Brain microvascular endothelial cell (primary cell): Measurements from ENCODE around the gene ENOX1.
A peak's percentile ranks its signal among the peaks of the same experiment; 100 is the strongest.

Experiments used
- DNase-seq: peaks from one replicate; pipeline ENCODE4 v3.0.0-alpha.2; 2020
- H3K27ac ChIP-seq: fragments of 250-450 bp; sonication (Bioruptor Pico); 2 replicates; pipeline ENCODE4 v1.5.1; 2020; ENCODE audit warnings: mild to moderate bottlenecking, moderate library complexity
- H3K27me3 ChIP-seq: fragments of 250-450 bp; sonication (Bioruptor Pico); replicated peaks from 2 replicates; pipeline ENCODE4 v1.5.1; 2020; ENCODE audit warnings: mild to moderate bottlenecking
- H3K36me3 ChIP-seq: fragments of 250-450 bp; sonication (Bioruptor Pico); replicated peaks from 2 replicates; pipeline ENCODE4 v1.5.1; 2020; ENCODE audit warnings: mild to moderate bottlenecking
- H3K4me3 ChIP-seq: 2 replicates; pipeline ENCODE4 v1.5.1; 2011; ENCODE audit warnings: low read depth, mild to moderate bottlenecking, control low read depth, low read length, moderate library complexity
- CTCF ChIP-seq: IDR thresholded peaks from 2 replicates; pipeline ENCODE4 v1.5.1; 2011; ENCODE audit warnings: low read depth, mild to moderate bottlenecking, moderate library complexity, low read length, control low read depth, inconsistent platforms; ENCODE audit errors: missing control alignments
- in situ Hi-C: cut with HindIII; loops from 2 replicates; pipeline ENCODE4 v1.10.0; 2017; ENCODE audit warnings: low sequenced_read_pairs, low pct_ligation_motif_present

The ENOX1 gene

DNA sequence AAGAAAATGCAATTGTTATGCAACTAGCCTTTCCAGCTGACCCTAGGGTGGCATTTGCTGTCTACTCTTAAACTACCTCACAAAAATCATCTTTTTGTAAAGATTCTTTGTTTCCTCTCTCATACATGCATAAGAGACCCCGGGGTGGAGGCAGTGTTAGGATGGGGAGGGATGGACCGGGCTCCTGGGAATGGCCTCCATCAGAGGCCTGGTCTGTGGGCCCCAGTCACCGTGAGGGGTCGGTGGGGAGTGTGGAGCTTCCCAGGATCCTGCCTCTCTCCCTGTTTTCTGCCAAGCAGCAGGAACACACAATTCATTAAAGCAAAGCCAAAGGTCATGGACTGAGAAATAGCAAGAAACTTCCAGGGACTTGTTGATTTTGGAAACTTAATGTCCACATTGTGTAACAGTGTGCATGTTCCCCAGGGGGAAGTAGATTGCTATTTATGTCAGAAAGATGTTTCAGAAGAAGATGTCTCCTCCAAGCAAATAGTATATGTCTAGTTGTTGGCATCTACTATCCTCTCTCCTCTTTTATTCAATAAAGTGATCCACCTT lies 241.4 kb downstream of the ENOX1 start:
- peak; percentile 6 for DNase-seq
- H3K27me3 ChIP-seq = no peaks in the 10 kb centered on the region
- no peak overlapping the region for H3K4me3 ChIP-seq
- in situ Hi-C loops = no loop called here
- H3K36me3 ChIP-seq = no peaks in the 10 kb centered on the region
- no peak for TF ChIP-seq CTCF
- H3K27ac ChIP-seq = no peak overlapping the region

DNA sequence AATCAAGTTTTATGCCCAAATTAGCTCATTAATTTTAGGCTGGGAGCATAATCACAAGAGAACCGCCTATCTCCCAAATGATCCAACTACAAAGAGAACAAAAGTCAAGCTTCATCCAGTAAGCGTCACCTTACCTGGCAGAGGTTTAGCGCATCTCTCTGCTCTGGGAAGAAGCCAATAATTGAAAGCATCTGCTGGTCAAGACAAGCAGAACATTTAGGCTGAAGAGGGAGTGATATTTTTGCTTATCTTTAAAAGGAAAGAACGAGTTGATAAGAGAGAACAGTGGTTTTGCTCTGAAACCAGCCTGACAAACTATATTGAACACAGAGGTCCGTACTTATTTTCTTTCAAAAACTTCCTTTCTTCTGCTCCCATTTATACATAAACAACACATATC lies 242.1 kb downstream of the ENOX1 start:
- TF ChIP-seq CTCF = no peak
- Histone ChIP-seq H3K4me3 (no peak overlapping the region), H3K27me3 (no peaks in the 10 kb centered on the region), H3K27ac (no peak overlapping the region), H3K36me3 (no peaks in the 10 kb centered on the region)
- in situ Hi-C loops = no loop called here
- no peak for DNase-seq

- no peaks in the 10 kb centered on the region for H3K27me3 ChIP-seq
- H3K27ac ChIP-seq = no peak overlapping the region
- in situ Hi-C loops = no loop called here
- TF ChIP-seq CTCF = no peak
- H3K36me3 ChIP-seq = no peaks in the 10 kb centered on the region
- peak; percentile 56 for DNase-seq
- H3K4me3 ChIP-seq = no peak overlapping the region
Observed at GRCh38 chr13:43544011-43544410, 242.8 kb downstream of the ENOX1 start.

DNA sequence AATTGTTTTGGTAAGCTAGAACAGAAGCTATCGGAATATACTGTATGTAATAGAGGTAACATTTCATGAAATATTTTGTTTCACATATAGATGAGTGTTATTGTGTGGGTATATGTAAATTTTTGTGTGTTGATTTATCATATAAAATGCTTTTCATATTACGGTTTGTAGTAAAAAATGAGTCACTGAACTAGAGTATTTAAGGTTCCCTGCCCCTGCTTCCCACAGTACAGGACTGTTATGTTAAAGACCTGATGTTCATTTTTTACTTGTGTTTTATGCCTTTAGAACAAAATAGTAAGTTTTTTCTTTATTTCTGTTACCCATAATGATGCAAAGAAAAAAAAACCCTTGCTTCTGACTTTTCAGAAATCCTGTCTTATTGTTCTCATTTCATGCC lies 243.4 kb downstream of the ENOX1 start:
- Histone ChIP-seq H3K27ac (no peak overlapping the region), H3K4me3 (no peak overlapping the region), H3K36me3 (no peaks in the 10 kb centered on the region), H3K27me3 (no peaks in the 10 kb centered on the region)
- no peak for TF ChIP-seq CTCF
- peak; percentile 29 for DNase-seq
- in situ Hi-C loops = no loop called here

DNA sequence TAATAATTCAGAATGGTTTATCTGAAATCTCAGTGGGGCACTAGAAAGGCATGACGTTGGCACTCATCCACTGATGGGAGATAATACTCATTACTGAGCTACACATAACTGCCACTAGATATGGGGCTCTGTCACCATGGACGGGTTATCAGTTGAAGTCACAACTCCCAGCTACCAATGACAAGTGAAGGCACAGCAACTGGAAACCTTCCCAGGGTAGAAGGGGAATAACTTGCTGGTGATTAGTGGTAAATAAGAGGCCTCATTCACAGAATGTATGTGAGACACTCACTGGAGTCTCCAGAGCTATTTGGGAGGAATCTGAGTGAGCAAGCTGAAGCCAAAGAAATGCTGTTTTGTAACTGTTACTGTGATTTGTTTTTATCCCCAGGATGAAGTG lies 249.6 kb downstream of the ENOX1 start:
- TF ChIP-seq CTCF = no peak
- in situ Hi-C loops = no loop called here
- Histone ChIP-seq H3K27me3 (no peaks in the 10 kb centered on the region), H3K36me3 (no peaks in the 10 kb centered on the region), H3K4me3 (no peak overlapping the region), H3K27ac (no peak overlapping the region)
- no peak for DNase-seq

- in situ Hi-C loops = no loop called here
Observed at GRCh38 chr13:43529796-43530195, 257.0 kb downstream of the ENOX1 start.

More at GRCh38 chr13:43529796-43530195, 257.0 kb downstream of the ENOX1 start:
- Histone ChIP-seq H3K4me3 (no peak overlapping the region), H3K27me3 (no peaks in the 10 kb centered on the region), H3K27ac (no peak overlapping the region), H3K36me3 (no peaks in the 10 kb centered on the region)
- TF ChIP-seq CTCF = no peak
- DNase-seq = no peak
